ENCODE results near the gene CCDC91. TPM values are rescaled to one million over a fixed set of nuclear protein-coding genes. Genes with fewer than 3 reads are reported as not detected.

CCDC91 gene
- polyA plus RNA-seq, 3 donors: 6.3 to 18.1 (median 15.6) TPM

DNA sequence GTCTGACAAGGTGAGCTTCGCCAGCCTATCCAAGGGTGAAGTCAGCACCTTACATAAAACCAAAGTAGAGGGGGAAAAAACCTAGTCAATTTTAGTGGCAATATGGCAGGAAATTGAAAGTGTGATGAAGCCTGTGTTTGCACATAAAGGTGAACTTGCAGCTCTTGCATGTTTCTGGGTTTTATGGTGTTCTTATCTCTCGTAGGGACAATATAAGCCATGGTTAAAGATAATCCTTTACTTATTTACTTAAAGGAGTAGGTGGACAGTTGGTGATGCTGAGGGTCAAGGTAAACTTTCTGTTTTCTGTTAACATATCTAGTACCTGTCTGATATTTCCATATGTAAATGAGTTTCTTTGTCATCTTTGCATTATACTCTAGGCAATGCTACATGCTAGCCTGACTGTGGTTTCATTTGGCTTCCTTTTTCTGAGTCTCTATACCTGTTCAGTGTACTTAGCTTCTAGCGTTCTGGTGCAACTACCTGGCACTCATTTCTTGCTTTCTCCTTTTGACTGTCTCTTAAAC, 32.8 kb downstream of the CCDC91 start:
- intact Hi-C loops (cut with micrococcal nuclease): no loop called here

DNA sequence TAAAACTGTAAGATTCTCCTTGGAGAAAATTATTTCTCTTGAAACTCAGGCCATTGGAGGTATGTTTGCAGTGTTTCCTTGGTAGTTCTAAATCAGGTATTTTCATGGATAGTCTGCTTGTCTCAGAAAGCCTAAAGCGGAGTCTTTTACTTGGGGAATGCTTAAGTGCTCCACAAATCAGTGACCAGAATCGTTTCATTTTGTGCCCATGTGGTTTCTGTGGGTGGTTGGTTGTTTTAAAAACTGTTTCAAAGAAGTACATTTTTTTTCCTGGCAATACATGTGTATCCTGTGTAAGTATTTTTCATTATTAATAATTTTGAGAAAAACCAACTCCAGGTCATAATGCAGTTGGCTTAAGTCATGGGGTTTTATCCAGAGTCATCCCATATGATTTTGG, 33.6 kb downstream of the CCDC91 start:
- H3K9me3 Mint-ChIP-seq: peaks cover 4 to 15% (median 8%) of the 10 kb centered on the region in 7 donors
- H3K27me3 Mint-ChIP-seq (ENCODE audit: low read depth in 3 of 3): no peaks in the 10 kb centered on the region
- no peak overlapping the region for H3K27ac Mint-ChIP-seq
- TF ChIP-seq, protein P1, sequence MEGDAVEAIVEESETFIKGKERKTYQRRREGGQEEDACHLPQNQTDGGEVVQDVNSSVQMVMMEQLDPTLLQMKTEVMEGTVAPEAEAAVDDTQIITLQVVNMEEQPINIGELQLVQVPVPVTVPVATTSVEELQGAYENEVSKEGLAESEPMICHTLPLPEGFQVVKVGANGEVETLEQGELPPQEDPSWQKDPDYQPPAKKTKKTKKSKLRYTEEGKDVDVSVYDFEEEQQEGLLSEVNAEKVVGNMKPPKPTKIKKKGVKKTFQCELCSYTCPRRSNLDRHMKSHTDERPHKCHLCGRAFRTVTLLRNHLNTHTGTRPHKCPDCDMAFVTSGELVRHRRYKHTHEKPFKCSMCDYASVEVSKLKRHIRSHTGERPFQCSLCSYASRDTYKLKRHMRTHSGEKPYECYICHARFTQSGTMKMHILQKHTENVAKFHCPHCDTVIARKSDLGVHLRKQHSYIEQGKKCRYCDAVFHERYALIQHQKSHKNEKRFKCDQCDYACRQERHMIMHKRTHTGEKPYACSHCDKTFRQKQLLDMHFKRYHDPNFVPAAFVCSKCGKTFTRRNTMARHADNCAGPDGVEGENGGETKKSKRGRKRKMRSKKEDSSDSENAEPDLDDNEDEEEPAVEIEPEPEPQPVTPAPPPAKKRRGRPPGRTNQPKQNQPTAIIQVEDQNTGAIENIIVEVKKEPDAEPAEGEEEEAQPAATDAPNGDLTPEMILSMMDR (IDR thresholded peaks at IDR 0.05): no peak
- intact Hi-C loops (cut with micrococcal nuclease): no loop called here
- Histone ChIP-seq H3K27me3 (ENCODE audit: control insufficient read depth in 2 of 2, insufficient read depth in 2 of 2, low read length in 2 of 2) (no peaks in the 10 kb centered on the region), H3K9ac (ENCODE audit: insufficient read depth, low read length, poor library complexity, severe bottlenecking) (no peak overlapping the region), H3K9me3 (replicated peaks in 1 of 2; ENCODE audit: control insufficient read depth in 1 of 2, insufficient read depth in 1 of 2, low read length in 2 of 2) (peaks cover 1 to 9% of the 10 kb centered on the region in 2 donors), H3K27ac (ENCODE audit: low read depth in 1 of 2, low read length in 2 of 2) (no peak overlapping the region), H2AFZ (ENCODE audit: insufficient read depth, low read depth, low read length, poor library complexity, severe bottlenecking) (no peak overlapping the region), H4K20me1 (ENCODE audit: insufficient read depth, low read length) (peaks cover 8% of the 10 kb centered on the region), H3K36me3 (replicated peaks in 1 of 2; ENCODE audit: control insufficient read depth in 1 of 2, insufficient read depth in 2 of 2, low read length in 2 of 2) (no peaks in the 10 kb centered on the region), H3K79me2 (ENCODE audit: insufficient read depth, low read length) (peaks cover 15% of the 10 kb centered on the region), H3K4me1 (ENCODE audit: control insufficient read depth in 1 of 2, insufficient read depth in 2 of 2, low read length in 2 of 2) (peaks cover 5 to 13% of the 10 kb centered on the region in 2 donors), H3K4me3 (replicated peaks in 1 of 3; ENCODE audit: low read depth in 2 of 3, low read length in 3 of 3) (no peak overlapping the region), H3K4me2 (replicated peaks; ENCODE audit: extremely low read depth, low read length, poor library complexity, severe bottlenecking) (no peak overlapping the region)
- no peak for DNase-seq
- peaks cover 21% of the 10 kb centered on the region for H3K4me1 Mint-ChIP-seq
- no peak overlapping the region for H3K4me3 Mint-ChIP-seq
- peaks cover 8 to 9% of the 10 kb centered on the region in 2 donors for H3K36me3 Mint-ChIP-seq
- WGBS (ENCODE audit: insufficient coverage): 93% methylated on average over 1 of the region's 2 CpGs

More for the DNA sequence above, 32.8 kb downstream of the CCDC91 start:
- Histone ChIP-seq H3K4me2 (replicated peaks; ENCODE audit: extremely low read depth, low read length, poor library complexity, severe bottlenecking) (no peak overlapping the region), H3K27me3 (ENCODE audit: control insufficient read depth in 2 of 2, insufficient read depth in 2 of 2, low read length in 2 of 2) (no peaks in the 10 kb centered on the region), H2AFZ (ENCODE audit: insufficient read depth, low read depth, low read length, poor library complexity, severe bottlenecking) (no peak overlapping the region), H4K20me1 (ENCODE audit: insufficient read depth, low read length) (peaks cover 8% of the 10 kb centered on the region), H3K9me3 (replicated peaks in 1 of 2; ENCODE audit: control insufficient read depth in 1 of 2, insufficient read depth in 1 of 2, low read length in 2 of 2) (peaks cover 7 to 9% of the 10 kb centered on the region in 2 donors), H3K36me3 (replicated peaks in 1 of 2; ENCODE audit: control insufficient read depth in 1 of 2, insufficient read depth in 2 of 2, low read length in 2 of 2) (no peaks in the 10 kb centered on the region), H3K4me3 (replicated peaks in 1 of 3; ENCODE audit: low read depth in 2 of 3, low read length in 3 of 3) (no peak overlapping the region), H3K9ac (ENCODE audit: insufficient read depth, low read length, poor library complexity, severe bottlenecking) (no peak overlapping the region), H3K4me1 (ENCODE audit: control insufficient read depth in 1 of 2, insufficient read depth in 2 of 2, low read length in 2 of 2) (peaks cover 5 to 13% of the 10 kb centered on the region in 2 donors), H3K79me2 (ENCODE audit: insufficient read depth, low read length) (peaks cover 17% of the 10 kb centered on the region), H3K27ac (ENCODE audit: low read depth in 1 of 2, low read length in 2 of 2) (no peak overlapping the region)
- H3K4me3 Mint-ChIP-seq: no peak overlapping the region
- peaks cover 9 to 14% of the 10 kb centered on the region in 2 donors for H3K36me3 Mint-ChIP-seq
- H3K27ac Mint-ChIP-seq: no peak overlapping the region
- WGBS (ENCODE audit: insufficient coverage): 80% methylated on average over 1 of the region's 3 CpGs
- H3K9me3 Mint-ChIP-seq: peaks cover 7 to 21% (median 14%) of the 10 kb centered on the region in 7 donors
- peaks cover 21% of the 10 kb centered on the region for H3K4me1 Mint-ChIP-seq
- H3K27me3 Mint-ChIP-seq (ENCODE audit: low read depth in 3 of 3): no peaks in the 10 kb centered on the region
- no peak for DNase-seq
- TF ChIP-seq, protein P1 (IDR thresholded peaks at IDR 0.05): no peak

All from CD14-positive monocyte (primary cell).